Measurements from ENCODE around the gene TSPAN9. TPM values are rescaled to one million over a fixed set of nuclear protein-coding genes. Genes with fewer than 3 reads are reported as not detected.

The TSPAN9 gene
- total RNA-seq, 3 donors from 2014 or later: 0.68 to 1.4 (median 0.95) TPM

DNA sequence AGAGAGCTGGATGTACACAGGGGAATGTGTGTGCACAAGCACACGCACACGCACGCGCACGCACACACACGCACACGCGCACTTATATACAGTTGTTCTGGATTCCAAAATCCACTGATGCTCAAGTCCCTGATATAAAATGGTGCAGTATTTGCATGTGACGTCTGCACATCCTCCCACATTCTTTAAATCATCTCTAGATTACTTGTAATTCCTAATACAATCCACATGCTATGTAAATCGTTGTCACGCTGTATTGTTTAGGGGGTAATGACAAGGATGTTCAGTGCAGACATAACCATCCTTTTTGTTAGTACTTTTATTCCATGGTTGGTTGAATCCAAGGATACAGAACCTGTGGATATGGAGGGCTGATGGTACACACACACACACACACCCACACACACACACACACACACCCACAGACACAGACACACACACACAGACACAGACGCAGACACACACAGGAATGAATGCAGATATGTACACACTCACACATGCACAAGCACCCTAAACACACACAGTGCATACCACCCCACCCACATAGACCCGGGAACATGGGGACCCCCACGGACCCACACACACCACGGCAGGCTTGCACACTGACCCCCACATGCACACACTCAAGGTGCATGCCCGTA lies 225.3 kb downstream of the TSPAN9 start:
- DNase-seq (no peak), ATAC-seq (no peak)
- no peak overlapping the region for H3K4me3 Mint-ChIP-seq
- no peaks in the 10 kb centered on the region for H3K9me3 Mint-ChIP-seq
- H3K4me1 Mint-ChIP-seq (ENCODE audit: low read depth): peaks cover 12% of the 10 kb centered on the region
- peaks cover 13% of the 10 kb centered on the region for H3K27me3 Mint-ChIP-seq (ENCODE audit: low read depth)
- H3K36me3 Mint-ChIP-seq (ENCODE audit: insufficient read depth): no peaks in the 10 kb centered on the region

DNA sequence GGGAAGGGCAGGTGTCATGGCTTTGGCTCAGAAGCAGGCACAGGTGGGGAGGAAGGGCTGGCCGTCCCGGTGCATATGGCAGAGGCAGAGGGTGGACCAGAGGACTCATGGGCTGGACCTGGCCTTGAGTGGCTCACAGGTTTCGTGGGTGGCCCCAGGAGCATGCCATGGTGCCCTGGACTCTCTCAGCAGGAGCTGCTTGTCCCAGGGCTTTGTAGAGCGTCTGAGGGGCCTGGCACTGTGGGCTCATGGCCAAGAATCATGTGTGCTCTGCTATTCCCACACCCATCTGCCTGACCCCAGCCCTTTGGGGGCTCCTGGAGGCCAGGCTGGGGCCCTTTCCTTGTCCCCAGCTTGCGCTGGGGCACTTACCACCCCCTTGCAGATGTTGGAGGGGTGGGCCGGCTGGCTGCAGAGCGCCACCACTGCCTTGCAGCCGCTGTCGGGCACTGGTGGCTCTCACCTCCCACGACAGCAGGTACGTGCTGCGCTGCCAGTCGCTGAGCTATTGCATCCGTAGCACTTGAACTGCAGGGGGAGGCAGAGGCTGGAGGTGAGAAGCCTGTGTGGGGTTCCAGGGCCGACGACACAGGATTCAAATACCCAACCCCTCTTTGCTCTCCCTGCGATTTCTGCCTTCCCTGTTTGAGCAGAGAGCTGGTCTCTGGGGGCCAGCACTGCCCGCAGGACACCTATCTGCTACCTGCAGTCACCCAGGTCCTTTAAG lies 226.4 kb downstream of the TSPAN9 start:
- DNase-seq (no peak), ATAC-seq (no peak)
- no peak overlapping the region for H3K4me3 Mint-ChIP-seq
- H3K27me3 Mint-ChIP-seq (ENCODE audit: low read depth): peaks cover 13% of the 10 kb centered on the region
- H3K9me3 Mint-ChIP-seq: no peaks in the 10 kb centered on the region
- no peaks in the 10 kb centered on the region for H3K36me3 Mint-ChIP-seq (ENCODE audit: insufficient read depth)
- peaks cover 12% of the 10 kb centered on the region for H3K4me1 Mint-ChIP-seq (ENCODE audit: low read depth)

DNA sequence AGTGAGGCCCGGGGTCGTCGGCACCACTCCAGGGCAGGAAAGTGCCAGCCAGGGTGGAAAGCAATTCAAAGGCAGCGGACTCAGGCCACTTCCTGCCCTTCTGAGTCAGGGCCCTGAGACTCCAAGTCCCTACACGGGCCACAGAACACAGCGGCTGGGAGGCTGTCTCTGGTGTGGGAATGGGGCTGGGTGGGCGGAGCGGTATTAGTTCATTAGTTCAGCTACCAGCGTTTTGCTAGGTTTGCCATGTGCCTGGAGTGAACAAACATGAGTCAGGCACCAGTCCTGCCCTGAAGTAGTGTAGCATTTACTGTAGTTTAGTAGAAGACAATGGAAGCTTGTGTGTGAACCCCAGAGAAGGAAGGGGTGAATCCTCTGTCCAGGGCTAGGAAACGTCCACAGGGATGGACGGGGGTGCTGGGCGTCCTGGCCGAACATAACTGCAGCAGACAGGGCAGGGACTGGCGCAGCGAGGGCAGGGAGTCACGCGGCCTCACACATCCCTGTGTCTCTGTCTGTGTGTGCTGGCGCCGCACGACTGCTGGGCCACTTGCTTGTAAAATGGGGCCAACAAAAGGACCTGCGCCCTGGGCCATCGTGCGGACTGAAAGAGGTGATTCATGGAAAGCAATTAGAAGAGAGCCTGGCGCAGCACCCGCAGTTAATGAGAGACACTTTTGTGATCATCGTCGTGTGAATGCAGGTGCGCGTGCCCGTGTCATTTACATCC lies 227.4 kb downstream of the TSPAN9 start:
- H3K4me1 Mint-ChIP-seq (ENCODE audit: low read depth): peaks cover 11% of the 10 kb centered on the region
- DNase-seq (no peak), ATAC-seq (no peak)
- H3K27me3 Mint-ChIP-seq (ENCODE audit: low read depth): peaks cover 4% of the 10 kb centered on the region
- no peak overlapping the region for H3K4me3 Mint-ChIP-seq
- no peaks in the 10 kb centered on the region for H3K9me3 Mint-ChIP-seq
- H3K36me3 Mint-ChIP-seq (ENCODE audit: insufficient read depth): no peaks in the 10 kb centered on the region

DNA sequence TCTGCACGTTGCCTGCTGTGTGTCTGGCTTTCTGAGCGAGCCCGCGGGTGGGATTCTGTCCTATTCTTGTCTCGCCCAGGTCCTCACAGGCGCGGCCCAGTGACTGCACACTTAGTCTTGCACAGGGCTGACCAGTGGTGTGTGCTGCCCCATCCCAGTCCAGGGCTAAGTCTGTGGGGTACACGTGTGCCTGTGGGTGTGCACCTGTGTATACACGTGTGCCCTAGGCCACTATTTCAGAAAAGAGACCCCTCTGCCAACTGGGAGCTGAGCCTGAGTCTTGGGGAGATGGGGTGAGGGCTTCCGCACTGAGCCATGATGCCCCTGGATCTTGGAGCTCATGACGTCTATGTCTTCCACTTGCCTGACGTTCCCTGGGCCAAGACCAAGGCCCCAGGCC lies 228.3 kb downstream of the TSPAN9 start:
- peaks cover 2% of the 10 kb centered on the region for H3K4me1 Mint-ChIP-seq (ENCODE audit: low read depth)
- no peak overlapping the region for H3K4me3 Mint-ChIP-seq
- ATAC-seq (no peak), DNase-seq (no peak)
- H3K36me3 Mint-ChIP-seq (ENCODE audit: insufficient read depth): no peaks in the 10 kb centered on the region
- H3K27me3 Mint-ChIP-seq (ENCODE audit: low read depth): peaks cover 7% of the 10 kb centered on the region
- no peaks in the 10 kb centered on the region for H3K9me3 Mint-ChIP-seq

DNA sequence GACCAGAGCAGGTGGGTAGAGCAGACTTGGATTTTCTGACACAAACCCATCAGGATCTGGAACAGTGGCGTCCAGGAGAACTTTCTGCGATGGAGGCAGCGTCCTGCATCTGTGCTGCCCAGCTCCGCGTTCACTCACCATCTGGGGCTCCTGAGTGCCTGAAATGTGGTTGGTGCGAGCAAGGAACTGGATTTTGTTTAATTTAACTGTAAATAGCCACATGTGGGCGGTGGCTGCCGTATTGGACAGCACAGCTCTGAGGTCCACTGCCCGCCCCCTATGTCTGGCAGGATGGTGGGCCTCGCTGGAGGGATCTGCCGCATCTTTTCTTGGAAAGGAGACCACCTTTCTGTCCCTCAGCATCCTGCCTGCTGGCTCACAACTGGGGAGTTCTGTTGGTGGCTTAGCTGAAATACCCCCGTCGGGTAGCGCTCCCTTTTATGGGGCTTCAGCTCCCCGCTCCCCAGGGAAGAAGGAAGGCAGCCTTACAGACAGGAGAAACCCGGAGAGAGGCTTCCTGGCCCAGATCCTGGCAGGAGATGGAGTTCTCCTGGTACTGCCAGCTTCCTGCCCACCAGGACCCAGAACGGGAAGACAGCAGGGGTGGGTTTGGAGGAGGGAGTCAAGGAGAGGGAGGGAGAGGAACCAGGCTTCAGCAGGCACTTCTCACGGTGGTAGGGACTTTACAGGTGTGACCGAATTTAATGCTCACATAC lies 228.9 kb downstream of the TSPAN9 start:
- Mint-ChIP-seq H3K4me1 (ENCODE audit: low read depth) (no peaks in the 10 kb centered on the region), H3K27me3 (ENCODE audit: low read depth) (peaks cover 7% of the 10 kb centered on the region), H3K36me3 (ENCODE audit: insufficient read depth) (no peaks in the 10 kb centered on the region), H3K4me3 (no peak overlapping the region), H3K9me3 (no peaks in the 10 kb centered on the region)
- DNase-seq (no peak), ATAC-seq (no peak)

DNA sequence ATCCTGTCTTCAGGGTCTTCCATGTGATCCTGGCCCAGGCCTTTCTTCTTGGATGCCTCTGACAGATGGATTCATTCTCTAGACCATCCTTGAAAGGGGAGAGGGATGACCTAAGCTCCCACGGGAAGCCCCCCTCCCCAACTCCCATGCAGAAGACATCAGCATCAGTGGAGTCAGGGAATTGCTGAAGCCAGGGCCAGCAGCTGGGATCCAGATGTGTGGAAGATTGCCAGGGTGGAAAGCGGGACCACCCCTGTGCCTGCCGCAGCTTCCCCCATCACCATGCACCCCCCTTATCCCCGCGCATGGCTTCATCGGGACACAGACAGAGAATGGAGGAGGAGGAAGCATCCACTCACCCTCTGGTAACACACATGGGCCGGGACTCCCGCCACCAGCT lies 230.2 kb downstream of the TSPAN9 start:
- Mint-ChIP-seq H3K4me3 (no peak overlapping the region), H3K4me1 (ENCODE audit: low read depth) (no peaks in the 10 kb centered on the region)

DNA sequence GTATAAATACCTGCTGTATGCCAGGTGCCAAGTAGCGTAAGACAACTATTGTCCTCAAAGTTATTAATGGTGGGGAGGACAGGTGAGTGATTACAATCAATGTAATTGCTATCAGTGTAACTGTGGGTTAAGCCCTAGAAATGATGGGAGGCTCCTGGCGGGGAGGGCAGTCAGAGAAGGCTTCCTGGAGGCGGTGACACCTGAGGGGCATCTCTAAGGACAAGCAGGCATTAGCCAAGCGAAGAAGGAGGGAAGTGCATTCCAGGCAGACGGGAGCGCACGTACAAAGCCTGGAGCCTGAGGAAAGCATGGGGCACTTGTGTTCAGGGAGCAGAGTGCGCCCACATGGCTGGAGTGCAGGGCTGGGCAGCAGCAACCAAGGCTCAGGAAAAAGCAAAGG lies 230.9 kb downstream of the TSPAN9 start:
- ATAC-seq (no peak), DNase-seq (no peak)
- Mint-ChIP-seq H3K4me1 (ENCODE audit: low read depth) (no peaks in the 10 kb centered on the region), H3K9me3 (no peaks in the 10 kb centered on the region), H3K4me3 (no peak overlapping the region), H3K27me3 (ENCODE audit: low read depth) (peaks cover 8% of the 10 kb centered on the region), H3K36me3 (ENCODE audit: insufficient read depth) (no peaks in the 10 kb centered on the region)

More for the DNA sequence above, 230.2 kb downstream of the TSPAN9 start:
- Mint-ChIP-seq H3K27me3 (ENCODE audit: low read depth) (peaks cover 8% of the 10 kb centered on the region), H3K36me3 (ENCODE audit: insufficient read depth) (no peaks in the 10 kb centered on the region), H3K9me3 (no peaks in the 10 kb centered on the region)
- DNase-seq (no peak), ATAC-seq (no peak)

DNA sequence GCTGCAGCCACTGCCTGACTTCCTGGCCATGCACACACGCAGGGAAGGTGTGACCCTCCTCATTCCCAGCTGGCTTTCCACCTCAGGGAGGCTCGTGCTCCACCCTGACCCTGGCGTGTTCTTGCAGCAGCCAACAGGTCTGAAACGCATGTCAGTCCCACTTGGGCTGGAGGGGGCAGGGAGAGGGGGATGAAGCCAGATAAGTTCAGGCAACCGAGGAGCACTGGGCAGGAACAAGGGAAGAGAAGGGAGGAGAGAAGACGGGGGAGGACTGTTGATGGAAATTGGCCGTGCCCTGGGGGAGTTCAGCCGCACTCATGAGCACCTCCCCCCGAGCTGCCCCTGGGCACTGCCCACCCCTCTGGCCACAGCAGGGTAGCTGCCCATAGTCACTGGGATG lies 231.4 kb downstream of the TSPAN9 start:
- Mint-ChIP-seq H3K9me3 (no peaks in the 10 kb centered on the region), H3K4me3 (no peak overlapping the region), H3K4me1 (ENCODE audit: low read depth) (no peaks in the 10 kb centered on the region), H3K27me3 (ENCODE audit: low read depth) (peaks cover 8% of the 10 kb centered on the region), H3K36me3 (ENCODE audit: insufficient read depth) (no peaks in the 10 kb centered on the region)
- DNase-seq (no peak), ATAC-seq (no peak)

DNA sequence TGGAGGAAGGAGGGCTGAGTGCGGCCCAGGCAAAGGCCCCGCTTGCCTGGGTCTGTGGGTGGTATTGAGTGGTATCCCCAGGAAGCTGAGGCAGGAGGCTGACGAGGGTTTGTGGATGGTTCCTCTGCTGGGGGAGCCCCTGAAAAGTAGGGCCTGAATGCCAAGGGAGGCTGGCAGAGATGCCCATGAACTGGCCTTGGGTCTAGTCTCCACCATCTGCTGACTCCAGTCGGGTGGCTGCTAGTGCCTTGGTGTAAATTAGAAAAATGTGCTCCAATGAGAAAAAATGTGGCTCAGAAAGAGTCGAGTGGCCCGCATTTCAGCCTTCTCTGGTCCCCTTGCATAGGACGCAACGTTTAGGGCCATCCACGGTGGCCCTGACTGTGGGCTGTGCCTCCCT lies 232.6 kb downstream of the TSPAN9 start:
- no peaks in the 10 kb centered on the region for H3K9me3 Mint-ChIP-seq
- H3K36me3 Mint-ChIP-seq (ENCODE audit: insufficient read depth): no peaks in the 10 kb centered on the region
- no peaks in the 10 kb centered on the region for H3K4me1 Mint-ChIP-seq (ENCODE audit: low read depth)
- peaks cover 4% of the 10 kb centered on the region for H3K27me3 Mint-ChIP-seq (ENCODE audit: low read depth)
- ATAC-seq: no peak
- no peak overlapping the region for H3K4me3 Mint-ChIP-seq
- DNase-seq: no peak

DNA sequence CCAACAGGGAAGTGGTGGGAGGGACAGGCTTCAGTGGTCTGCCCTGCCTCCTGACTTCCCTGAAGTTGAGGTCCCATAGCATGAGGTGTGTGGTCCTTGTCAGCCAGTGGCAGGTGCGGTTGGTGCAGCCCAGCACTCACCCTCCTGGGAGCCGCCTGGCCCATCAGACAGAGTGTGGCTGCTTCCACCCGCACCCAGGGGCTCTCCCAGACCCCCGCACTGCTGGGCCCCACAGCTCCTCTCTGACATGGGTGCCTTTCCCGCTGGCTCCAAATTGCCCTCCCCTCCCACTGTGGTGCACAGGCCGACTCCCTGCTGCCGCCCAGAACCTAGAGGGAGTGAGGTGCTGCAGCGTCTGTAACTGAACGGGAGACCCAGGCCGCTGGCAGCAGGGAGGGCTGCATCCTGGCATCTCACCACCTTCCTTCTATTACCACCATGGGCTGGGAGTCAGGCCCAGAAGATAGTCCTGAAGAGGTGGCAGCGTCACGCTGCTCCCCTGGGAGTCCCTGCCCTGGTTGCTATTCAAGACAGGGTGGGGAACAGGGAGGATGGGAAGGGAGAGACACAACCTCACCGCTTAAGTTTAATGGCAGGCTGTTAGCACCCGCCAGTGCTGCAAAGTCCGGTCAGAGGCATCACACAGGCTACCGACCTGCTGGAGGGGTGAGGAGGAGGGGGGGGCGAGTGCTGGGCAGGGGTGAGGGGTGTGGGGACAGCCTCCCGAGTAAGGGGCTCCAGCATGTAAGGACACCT lies 233.3 kb downstream of the TSPAN9 start:
- Mint-ChIP-seq H3K9me3 (no peaks in the 10 kb centered on the region), H3K27me3 (ENCODE audit: low read depth) (peaks cover 6% of the 10 kb centered on the region), H3K4me3 (no peak overlapping the region), H3K4me1 (ENCODE audit: low read depth) (no peaks in the 10 kb centered on the region), H3K36me3 (ENCODE audit: insufficient read depth) (no peaks in the 10 kb centered on the region)
- DNase-seq (no peak), ATAC-seq (no peak)

DNA sequence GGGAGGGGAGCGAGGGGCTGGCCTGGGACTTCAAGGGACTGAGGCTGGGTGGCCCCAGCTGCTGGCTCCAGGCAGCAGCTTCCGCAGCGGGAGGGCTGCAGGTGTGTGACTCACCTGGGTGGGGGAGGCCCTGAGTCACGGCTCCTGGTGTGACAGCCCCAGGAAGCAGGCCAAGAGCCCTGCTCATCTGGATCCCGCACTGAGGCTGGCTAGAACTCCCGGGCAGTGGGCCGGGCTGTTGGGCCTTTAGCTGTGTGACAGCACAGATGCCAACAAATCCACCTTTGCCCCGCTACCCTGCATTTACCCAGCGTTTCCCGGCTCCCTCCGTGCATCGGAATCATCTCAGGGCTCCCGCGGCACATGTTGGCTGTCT lies 233.8 kb downstream of the TSPAN9 start:
- ATAC-seq (no peak), DNase-seq (no peak)
- no peaks in the 10 kb centered on the region for H3K36me3 Mint-ChIP-seq (ENCODE audit: insufficient read depth)

DNA sequence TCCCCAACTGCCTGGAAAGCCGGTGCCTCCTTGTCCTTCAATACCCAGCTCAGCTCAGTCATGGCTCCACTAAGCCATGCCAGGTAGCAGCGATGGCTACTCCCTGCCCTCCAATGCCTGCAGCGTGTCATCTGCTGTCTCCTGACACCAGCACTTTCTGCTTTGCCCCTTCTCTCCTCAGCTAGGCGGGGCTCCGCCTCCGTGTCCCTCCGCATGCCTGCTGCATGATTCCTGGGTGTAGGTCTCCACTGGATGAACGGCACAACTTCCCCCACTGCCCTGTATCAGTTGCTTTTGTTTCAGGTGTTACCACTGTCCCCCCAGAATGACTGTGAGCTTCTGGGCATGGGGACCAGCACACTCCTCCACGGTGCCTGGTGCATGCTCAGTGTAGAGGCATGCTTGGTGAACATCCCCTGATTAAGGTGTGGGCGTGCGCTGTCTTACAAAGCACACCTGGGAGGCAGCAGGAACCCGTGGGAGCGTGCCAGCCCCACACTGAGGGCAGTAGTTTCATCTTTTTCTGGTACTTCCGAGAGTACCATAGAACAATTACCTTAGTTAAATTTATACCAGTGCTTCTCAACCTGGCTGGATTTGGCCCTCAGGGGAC lies 234.4 kb downstream of the TSPAN9 start:
- Mint-ChIP-seq H3K9me3 (no peaks in the 10 kb centered on the region), H3K27me3 (ENCODE audit: low read depth) (peaks cover 10% of the 10 kb centered on the region), H3K4me3 (no peak overlapping the region), H3K4me1 (ENCODE audit: low read depth) (no peaks in the 10 kb centered on the region), H3K36me3 (ENCODE audit: insufficient read depth) (no peaks in the 10 kb centered on the region)
- DNase-seq: no peak
- no peak for ATAC-seq

More for the DNA sequence above, 233.8 kb downstream of the TSPAN9 start:
- no peak overlapping the region for H3K4me3 Mint-ChIP-seq
- no peaks in the 10 kb centered on the region for H3K4me1 Mint-ChIP-seq (ENCODE audit: low read depth)
- H3K27me3 Mint-ChIP-seq (ENCODE audit: low read depth): peaks cover 10% of the 10 kb centered on the region
- H3K9me3 Mint-ChIP-seq: no peaks in the 10 kb centered on the region

DNA sequence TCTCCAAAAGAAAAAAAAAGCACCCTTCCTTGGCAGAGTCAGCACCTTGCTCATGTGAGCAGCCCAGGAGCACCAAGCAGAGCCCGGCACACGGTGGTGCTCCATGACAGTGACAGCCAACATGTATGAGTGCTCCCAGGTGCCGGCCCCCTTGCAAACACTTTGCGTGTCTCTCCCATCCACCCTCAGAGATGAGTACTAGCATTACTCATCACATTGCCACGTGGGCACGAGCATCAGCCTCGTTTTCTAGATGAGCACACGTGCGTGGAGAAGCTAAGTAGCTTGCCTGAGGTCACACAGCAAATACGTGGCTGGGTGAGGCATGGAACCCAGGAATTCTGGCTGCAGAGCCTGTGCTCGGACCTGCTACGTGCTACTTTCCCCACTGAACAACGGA lies 235.9 kb downstream of the TSPAN9 start:
- H3K9me3 Mint-ChIP-seq: no peaks in the 10 kb centered on the region
- ATAC-seq (no peak), DNase-seq (no peak)
- H3K4me3 Mint-ChIP-seq: no peak overlapping the region
- H3K27me3 Mint-ChIP-seq (ENCODE audit: low read depth): peaks cover 10% of the 10 kb centered on the region
- H3K4me1 Mint-ChIP-seq (ENCODE audit: low read depth): no peaks in the 10 kb centered on the region
- no peaks in the 10 kb centered on the region for H3K36me3 Mint-ChIP-seq (ENCODE audit: insufficient read depth)

Data from activated T-cell treated with anti-CD3 and anti-CD28 coated beads, Interleukin-2, amount 50 U/mL, for 4 hours (primary cell).